Measurements from ENCODE around the gene CHAT.

CHAT gene

DNA sequence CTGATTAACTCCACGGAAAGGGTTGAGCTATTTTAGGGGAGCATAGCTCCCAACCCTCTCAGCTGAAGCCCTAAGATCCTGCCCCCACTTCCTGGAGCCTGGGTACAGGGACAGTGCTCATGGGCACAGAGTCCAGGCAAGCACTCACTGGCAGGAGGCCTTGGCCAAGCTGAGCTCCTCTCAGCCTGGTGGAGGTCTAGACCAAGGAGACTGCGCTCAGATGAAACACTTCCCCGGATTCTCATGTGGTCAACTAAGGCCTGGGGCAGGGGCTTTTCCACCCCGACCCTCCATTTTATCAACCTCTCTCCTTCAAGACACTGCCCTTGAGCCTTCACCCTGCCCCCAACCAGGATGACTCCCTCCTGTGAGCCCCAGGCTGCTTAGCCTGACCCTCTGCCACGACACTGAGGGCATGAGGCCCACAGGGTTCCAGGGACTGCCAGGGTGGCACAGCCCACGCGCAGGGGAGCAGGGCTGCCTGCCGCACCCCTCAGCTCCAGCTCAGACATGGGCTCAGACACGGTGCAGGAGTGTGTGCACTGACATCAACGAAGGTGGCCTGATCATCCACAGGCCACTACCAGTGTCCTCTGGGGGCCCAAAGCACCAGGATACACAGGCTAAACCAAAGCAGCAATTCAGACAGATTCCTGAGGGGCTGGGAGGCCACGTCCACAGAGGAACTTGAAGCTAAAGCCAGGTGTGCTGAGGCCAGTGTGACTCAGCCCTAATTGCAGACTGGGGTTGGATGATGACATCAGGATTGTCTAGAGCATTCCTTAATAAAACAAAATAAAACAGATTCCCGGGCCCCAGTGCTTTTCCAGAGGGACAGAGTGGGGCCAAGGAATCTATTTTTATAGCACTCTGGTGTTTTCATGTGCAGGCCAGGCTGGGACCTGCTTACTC lies 18.8 kb downstream of the CHAT start:
- no peak for DNase-seq

DNA sequence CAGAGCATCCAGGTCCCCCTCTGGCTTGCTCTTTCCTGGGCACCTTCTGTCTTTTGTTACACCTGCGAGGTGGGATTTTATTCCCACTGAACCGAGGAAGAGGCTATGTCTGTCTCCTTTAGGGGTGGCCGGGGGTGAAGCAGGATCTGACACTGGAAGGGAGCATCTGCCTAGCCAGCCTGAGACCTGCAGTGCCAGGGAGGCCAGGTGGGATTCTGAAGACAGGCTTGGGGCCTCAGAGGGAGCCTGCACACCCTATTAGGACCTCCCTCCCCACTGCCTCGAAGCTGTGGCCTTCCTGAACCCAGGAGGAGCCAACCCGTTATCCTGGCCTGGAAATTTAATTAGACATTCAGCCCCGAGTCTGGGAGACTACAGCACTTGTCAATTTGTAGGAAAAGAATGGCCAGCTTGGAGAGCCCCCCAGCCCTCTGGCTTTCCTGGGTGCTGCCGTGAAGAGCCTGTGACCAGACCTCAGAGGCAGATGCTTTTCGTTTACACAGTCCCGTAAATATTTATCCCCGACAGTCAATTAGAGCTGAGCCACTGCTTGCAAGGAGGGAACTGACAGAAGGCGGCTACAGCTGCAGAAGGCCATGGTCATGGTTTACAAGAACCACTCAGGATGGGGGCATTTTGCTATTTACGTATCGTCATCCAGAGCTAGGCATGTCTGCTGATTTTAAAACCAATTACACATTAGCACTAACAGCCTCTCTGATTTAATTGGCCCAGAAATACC lies 19.7 kb downstream of the CHAT start:
- no peak for DNase-seq

GRCh38 chr10:49634069-49634660 lies 20.3 kb downstream of the CHAT start:
- no peak for DNase-seq

- no peak for DNase-seq
Observed at GRCh38 chr10:49642311-49642710, 28.5 kb downstream of the CHAT start.

DNA sequence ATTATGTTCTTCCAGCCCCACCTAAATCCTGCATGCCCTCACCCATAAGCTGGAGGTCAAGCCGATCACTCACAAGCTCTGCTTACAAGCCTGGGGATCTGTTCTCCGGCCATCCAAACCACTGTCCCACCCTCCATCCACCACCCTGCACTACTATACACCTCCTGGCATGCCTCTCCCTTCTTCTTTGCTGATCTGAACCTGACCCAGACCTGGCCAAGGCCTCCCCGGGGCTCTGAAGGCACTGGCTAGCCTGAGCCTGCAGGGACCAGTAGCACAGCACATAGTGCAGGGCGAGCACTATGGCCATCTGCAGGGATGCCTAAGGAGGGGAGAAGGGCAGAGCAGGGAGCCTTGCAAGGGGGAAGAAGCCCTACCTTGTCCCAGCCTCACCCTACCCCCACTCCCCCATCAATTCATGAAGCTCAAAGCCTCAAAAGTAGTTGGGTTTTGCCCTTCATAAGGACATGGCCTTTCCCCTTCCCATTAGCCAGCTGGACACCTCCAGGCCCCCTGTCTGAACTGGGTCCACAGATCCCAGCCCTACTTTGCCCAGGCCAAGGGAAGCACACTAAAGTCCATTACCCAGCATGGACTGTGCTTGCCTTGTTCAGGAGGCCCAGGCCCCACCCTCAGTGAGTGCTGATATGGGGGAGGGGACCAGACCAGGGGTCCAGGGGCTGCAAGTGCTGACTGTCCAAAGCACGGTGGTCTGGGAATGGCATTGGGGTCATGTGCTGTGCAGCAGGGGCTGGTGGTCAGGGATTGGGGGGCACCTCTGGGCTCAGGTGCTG lies 29.6 kb downstream of the CHAT start:
- no peak for DNase-seq

GRCh38 chr10:49644035-49644646 lies 30.3 kb downstream of the CHAT start:
- DNase-seq, result no peak

- DNase-seq, result no peak
Observed at GRCh38 chr10:49645417-49645816, 31.6 kb downstream of the CHAT start.

GRCh38 chr10:49645871-49646870 lies 32.3 kb downstream of the CHAT start:
- DNase-seq, result no peak

- DNase-seq, result no peak
Observed at GRCh38 chr10:49647554-49647953, 33.7 kb downstream of the CHAT start.

GRCh38 chr10:49647985-49648795 lies 34.4 kb downstream of the CHAT start:
- DNase-seq, result no peak

DNA sequence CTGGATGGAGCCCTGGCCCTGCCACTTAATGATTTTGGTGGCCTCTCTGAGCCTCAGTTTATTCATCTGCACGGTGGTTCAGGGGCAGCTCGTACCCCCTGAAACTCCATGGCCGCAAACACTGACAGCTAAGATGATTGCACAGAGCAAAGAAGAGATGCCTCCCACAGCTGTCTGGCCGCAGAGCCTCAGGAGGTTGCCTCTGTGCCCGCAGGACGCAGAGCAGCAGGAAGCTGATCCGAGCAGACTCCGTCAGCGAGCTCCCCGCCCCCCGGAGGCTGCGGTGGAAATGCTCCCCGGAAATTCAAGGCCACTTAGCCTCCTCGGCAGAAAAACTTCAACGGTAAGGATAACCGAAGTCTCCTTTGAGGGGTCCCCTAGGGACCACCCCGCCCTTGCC lies 35.5 kb downstream of the CHAT start:
- no peak for DNase-seq

DNA sequence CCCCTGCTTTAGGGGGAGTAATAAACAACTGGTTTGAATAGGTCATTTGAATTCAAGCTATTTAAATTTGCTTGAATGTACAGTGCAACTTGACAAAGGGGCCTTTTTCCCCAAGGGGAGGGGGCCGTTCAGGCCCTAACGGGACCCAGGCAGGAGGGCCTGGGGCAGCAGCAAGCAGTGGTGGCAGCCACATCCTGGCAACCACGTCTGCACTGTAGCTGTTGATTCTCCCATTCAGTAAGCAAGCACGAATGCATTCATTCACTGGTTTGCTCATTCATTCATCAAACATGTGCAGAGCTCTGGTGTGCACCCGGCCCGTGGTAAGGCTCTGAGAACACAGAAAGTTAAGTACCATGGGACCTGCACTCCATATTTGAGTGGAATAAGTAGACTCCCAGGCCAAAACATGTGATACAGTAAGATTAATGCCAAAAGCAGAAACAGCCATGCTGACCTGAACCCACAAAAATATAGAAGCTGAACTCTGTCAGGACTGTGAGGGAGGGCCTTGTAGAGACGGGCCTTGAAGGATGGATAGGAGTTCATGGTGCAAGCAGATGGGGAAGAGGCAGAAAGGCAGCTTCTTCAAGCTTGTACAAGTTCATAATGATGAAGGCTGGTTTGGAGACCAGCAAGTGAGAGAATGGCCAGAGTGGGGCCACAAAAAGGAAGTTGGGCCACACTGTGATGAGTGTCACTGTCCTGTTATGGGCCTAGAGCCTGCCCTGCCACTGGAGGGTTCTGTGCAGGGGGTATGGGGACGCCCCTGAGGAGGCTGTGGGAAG lies 36.3 kb downstream of the CHAT start:
- no peak for DNase-seq

- DNase-seq, result no peak
Observed at GRCh38 chr10:49650724-49651034, 36.8 kb downstream of the CHAT start.

GRCh38 chr10:49651039-49651835 lies 37.4 kb downstream of the CHAT start:
- DNase-seq, result no peak

DNA sequence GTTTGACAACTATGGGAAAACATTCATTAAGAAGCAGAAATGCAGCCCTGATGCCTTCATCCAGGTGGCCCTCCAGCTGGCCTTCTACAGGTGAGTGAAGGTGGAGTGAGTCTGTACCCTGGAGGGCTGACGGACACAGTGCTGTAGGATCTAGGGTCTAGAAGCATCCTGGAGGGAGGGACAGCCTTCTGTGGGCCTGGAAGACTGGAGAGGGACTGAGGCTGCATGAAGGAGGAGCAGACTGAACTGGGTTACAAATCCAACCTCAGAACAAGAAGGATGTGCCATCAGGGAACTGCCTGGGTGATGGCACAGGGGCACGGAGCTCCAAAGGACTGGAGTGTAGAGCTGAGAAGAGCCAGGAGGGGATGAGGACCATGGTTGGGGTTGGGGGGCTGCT lies 38.1 kb downstream of the CHAT start:
- DNase-seq, result no peak

GRCh38 chr10:49652421-49653272 lies 38.8 kb downstream of the CHAT start:
- DNase-seq, result no peak

- DNase-seq, result no peak
Observed at GRCh38 chr10:49653273-49653929, 39.6 kb downstream of the CHAT start.

Data from CD4-positive, alpha-beta T cell treated with Interferon alpha-2 for 1 hour (primary cell).